ENCODE data around the gene RAPGEF2.

DNA sequence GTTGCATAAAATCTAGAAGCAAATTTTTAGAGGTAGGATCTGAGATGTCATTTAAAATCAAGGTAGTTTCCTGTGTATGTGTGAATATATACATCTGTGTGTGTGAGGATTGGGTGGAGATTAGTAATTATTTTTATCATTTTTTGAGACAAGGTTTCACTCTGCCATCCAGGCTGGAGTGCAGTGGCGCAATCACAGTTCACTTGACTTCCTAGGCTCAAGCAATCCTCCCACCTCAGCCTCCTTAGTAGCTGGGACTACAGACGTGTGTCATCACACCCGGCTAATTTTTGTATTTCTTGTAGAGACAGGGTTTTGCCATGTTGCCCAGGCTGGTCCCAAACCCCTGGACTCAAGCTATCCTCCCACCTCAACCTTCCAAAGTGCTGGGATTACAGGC, 188.3 kb downstream of the RAPGEF2 start:
- TF ChIP-seq CTCF (IDR thresholded peaks at IDR 0.05; ENCODE audit: low read depth, low read length, poor library complexity, severe bottlenecking) (no peak), EZH2phosphoT487 (IDR thresholded peaks at IDR 0.05; ENCODE audit: borderline replicate concordance, low read length) (no peak)
